ENCODE data around the gene TRIM46.

DNA sequence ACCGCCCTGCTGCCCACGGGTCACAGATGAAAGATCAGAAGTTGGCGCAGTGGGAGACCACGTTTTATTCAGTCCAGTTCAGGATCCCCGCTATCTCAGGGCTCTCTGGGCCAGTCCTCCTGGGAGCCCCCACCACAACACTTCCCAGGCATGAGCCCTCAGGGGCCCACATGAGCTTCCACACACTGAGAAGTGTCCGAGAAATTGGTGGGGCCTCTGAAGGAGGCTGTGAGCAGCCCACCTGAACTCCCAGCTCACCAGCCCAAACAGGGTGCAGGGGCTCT lies 12.1 kb downstream of the TRIM46 start:
- TF ChIP-seq CTCF (IDR thresholded peaks at IDR 0.05) (no peak), POLR2A (IDR thresholded peaks at IDR 0.05) (no peak)

Data from right lobe of liver (tissue), 4 donors.